HG03442 (cell line): ENCODE results near the gene FRMPD1.
"Not testable (repeated sequence)": the region's sequence is repeated elsewhere in the genome, so short reads cannot be mapped to it uniquely, and the experiment has no call there.

Experiments
- ATAC-seq: cut with Tn5 transposase; IDR thresholded peaks from one replicate; pipeline ENCODE4 v1.9.1; 2021; ENCODE audit warnings: mild to moderate bottlenecking, moderate library complexity; ENCODE audit not compliant: unreplicated experiment

FRMPD1 gene

DNA sequence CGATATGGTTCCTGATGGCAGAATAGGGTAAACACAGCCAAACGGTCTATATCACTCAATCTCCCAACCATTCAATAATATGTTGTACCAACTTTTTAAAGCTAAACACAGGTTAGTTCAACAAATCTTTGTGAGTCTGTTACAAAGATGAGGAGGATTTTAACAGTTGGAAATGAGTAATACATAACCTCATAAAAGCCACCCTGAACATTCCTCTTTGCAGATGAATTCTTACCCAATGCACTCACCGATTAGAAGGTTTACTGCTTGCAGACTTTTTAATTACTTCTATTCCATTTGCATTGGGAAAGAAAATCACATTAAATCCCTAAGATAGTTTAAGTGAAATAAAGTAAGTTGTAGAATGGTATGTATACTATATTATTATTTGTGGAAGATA is 79.5 kb downstream of the FRMPD1 start:
- no peak for ATAC-seq

DNA sequence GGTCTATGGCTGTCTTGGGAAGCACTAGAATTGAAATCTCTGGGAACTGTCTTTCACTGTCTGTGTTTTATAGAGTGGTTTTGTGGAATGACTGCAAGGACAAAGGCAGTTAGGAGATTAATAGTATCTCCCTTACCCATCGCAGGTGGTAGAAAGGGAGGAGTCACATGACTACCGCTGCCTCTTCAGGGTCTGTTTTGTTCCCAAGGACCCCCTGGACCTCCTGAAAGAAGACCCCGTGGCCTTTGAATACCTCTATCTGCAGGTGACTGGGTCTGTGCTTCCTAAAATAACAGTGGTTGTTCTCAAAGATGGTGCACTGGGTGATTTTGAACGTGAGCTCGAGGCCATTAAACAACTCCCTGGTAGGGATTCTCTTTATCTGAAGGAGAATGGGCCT is 80.1 kb downstream of the FRMPD1 start:
- ATAC-seq, result no peak

DNA sequence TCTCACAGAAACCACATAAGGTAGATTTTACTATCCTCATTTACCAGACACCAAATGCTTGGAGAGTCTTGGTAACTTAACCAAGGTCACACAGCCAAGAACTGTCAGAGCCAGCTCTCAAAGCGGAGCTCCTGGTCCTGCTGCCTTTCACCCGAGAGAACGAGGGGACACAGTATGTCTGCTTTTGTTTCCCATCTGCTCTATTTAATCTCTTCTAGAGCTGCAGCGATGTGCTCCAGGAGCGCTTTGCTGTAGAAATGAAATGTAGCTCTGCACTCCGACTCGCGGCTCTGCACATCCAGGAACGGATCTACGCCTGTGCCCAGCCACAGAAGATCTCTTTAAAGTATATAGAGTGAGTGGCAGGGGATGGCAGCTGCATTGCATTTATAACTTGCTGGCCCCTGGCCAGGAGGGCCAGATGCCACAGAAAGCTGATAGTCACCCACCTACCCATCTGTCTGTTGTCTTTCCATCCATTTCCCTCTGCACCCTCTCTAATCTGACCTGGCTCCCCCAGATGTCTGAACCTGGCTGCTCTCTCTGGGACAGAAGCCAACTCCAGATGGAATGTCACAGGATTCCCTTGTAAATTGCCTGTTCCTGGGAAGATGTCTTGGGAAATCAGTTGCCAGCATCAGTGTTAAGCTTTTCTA is 81.5 kb downstream of the FRMPD1 start:
- ATAC-seq, result no peak

DNA sequence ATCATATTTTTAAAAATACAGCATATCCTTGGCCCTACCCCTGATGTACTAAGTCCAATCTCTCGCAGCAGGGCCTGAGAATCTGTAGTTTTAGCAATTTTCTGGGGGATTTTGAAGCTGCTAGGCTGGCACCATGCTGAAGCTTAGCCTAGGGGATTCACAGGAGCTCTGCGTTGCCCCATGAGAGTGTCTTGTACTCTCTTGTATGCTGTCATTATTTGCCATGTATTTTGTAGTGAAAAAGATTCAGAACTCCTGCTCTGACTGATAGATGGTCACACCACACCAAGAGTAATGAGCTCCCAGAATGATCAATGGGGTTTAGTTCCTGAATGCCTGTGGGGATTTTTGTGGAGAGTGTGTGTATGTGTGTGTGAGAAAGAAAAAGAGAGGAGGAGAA is 82.2 kb downstream of the FRMPD1 start:
- ATAC-seq, result no peak

DNA sequence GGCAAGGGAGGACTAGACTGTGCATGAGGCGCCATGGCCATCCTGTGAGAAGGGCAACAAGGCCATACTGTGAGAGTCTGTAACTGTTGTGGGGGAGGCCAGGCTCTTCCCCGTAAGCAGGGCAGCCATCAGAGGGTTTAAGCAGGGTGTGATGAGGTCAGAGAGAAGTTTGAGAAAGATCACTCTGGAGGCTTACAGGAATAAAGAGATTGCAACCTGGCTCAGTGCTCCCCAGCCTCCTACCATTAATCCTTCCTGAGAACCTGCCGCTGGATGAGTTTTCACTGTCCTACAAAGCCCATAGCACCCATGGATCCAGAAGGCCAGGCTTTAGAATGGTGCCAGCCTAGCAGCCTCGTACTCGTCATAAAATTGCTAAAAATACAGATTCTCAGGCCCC is 88.5 kb downstream of the FRMPD1 start:
- ATAC-seq, result no peak

DNA sequence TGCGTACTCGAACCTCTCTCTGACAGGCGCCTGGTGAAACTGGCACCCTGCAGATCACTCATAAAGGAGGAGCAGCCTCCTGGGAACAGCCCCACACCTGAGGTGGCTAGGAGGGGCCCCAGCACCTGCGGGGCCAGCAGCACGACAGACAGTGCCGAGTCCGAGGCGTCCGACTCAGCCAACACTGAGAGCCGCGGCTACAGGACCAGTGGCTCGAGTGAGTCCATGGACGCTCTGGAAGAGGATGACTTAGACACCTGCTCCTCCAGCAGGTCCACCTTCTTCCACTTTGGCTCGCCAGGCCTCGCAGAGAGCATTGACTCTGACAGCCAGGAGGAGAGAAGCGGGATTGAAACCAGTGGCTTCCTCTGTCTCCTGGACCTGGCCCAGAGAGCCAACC is 89.4 kb downstream of the FRMPD1 start:
- no peak for ATAC-seq

DNA sequence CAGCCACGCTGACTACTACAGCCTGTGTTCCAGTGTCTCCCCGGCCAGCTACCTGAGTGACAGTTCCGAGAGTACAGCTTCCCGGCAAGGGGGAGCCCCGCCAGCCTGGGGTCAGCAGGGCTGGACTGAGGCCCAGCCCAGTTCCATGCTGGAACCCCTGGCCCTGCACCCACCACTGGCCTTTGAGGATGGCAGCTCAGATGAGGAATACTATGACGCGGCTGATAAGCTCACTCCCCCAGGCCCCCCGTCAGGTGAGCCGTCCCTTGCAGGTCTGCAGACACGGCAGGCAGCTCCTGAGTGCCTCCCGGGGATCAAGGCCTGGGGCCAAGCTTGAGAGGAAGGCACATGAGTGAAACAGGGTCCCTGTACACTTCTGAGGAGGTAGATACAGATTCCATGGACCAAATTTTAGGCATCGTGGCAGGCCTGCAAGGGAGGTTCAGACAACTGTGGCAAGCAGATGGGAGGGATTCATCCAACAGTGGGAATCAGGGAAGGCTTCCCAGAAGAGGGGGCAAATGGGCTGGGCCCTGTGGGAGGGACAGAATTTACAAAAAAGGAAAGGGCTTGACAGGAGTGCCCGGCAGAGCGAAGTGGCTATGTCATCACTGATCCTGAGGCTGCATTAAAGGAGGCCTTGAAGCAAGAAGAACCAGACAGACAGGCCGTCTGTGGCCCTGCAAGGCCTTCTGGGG is 90.0 kb downstream of the FRMPD1 start:
- no peak for ATAC-seq

DNA sequence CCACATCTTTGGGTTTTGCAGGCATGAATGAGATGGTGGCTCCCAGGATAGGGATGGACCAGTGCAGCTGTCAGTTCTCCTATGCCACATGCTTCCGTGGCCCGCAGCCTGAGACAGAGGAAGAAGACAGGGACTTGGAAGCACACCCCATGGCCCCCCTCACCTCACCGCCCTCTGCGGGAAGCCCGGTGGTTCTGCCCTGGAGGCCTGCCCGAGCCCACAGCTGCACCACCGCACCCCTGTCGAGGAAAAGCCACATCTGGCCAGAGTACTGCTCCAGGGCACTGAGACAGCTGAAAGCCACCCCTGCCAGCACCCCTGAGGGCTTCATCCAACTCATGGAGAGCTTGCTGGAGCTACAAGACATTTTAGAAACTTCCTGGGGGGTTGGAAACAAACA is 95.2 kb downstream of the FRMPD1 start:
- no peak for ATAC-seq

DNA sequence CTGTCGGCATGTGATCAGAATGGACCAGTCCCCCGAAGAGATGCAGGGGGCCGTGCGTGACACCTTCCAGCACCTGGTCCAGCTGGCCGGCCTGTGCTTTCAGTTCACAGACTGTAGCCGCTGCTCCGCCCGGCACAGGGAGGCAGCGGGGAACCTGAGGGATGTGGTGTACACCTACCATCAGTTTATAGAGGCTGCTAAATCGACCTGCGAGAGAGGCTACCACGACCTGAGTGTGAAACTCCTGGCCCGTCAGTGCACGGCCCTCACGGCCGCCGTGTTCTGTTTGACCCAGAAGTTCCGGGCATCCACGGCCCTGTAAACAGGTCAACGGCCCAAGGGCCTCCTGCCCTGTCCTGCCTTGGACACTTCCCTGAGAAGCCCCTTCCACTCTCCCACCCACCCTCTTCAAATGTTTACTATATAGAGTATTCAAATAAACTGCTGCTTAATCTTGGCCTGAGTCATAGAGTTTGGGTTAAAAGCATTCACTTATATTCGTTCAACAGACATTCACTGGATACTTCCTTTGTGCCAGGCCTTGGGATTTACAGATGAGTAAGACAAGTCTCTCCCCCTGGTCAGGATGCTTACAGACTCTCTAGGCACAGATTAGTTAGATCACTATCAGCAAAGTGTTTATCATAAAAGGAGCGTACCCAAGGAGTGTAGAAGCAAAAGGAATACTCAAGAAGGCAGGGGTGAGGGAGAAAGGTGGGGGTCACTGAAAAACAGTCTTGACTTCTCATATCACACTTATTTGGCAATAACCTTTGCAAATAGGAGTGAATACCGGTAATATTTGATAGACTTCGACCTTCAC is 95.9 kb downstream of the FRMPD1 start:
- no peak for ATAC-seq

DNA sequence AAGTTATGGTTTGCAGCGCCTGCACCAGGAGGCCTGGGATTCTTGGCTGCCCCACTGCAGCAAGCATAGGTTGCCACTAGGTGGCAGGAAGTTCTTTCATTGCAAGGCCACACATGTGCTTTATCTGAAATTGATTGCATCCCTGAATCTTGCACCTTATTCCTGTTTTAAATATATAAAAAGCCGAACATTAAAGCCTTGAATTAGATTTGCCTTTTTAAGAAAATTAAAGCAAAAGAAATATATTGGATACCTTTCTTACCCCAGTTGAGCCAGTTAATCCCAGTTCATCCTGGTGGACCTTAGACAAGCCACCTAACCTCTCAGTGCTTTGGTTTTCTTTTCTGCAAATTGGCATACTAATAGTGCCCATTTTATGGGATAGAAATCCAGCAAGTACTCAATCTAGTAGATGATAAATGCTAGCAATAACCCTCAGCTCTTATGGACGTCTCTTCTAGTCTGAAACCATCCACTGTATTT is 96.6 kb downstream of the FRMPD1 start:
- ATAC-seq, result no peak

DNA sequence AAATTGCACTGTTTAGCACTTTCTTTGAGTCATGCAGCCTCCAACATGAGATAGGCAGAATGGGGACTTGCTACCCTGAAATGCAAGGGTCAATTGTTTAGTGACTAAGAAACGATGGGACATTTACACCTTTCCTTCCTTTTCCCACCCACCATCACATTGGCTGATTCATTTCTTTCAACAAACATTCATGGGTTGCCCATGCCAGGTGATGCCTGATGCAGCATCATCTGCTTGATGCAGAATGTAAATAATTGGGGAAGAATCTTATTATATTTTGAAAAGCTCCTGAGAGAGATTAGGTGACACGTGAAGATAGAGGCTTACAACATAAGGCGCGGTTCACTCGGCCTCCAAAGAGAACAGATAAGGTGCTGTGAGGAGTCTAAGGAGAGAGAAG is 98.4 kb downstream of the FRMPD1 start:
- ATAC-seq, result no peak

DNA sequence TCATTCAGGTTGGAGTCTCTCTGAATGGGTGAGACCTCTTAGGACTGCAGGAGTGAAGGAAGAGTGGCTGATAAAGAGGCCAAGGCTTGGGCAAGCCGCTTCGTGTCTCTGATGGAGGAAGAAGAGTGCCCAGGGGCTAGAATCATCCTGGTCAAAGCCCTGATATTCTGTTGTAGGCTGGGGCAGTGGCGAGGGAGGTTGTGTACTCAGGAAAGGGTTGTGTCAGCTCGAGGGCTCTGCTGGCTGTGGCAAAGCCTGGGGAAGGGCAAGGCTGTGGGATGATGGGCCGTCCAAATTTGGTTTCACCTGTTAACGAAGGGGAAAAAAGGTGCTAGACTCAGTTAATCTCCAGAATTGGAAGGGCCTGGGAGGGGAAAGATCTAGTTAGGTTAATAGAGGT is 100.4 kb downstream of the FRMPD1 start:
- ATAC-seq, result no peak

DNA sequence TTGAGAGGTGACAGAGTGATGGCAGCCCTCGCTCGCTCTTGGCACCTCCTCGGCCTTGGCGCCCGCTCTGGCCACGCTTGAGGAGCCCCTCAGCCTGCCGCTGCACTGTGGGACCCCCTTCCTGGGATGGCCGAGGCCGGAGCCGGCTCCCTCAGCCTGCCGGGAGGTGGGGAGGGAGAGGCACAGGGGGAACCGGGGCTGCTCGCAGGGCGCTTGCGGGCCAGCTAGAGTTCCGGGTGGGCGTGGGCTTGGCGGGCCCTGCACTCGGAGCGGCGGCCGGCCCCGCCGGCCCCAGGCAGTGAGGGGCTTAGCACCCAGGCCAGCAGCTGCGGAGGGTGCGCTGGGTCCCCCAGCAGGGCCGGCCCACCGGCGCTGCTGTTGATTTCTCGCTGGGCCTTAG is 101.0 kb downstream of the FRMPD1 start:
- ATAC-seq, result not testable (repeated sequence)

DNA sequence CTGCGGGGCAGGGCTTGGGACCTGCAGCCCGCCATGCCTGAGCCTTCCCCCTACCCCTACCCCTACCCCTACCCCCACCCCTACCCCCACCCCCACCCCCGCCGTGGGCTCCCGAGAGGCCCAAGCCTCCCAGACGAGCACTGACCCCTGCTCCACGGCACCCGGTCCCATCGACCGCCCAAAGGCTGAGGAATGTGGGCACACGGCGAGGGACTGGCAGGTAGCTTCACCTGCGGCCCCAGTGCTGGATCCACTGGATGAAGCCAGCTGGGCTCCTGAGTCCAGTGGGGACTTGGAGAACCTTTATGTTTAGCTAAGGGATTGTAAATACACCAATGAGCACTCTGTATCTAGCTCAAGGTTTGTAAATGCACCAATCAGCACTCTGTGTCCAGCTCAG is 101.4 kb downstream of the FRMPD1 start:
- ATAC-seq, result not testable (repeated sequence)

DNA sequence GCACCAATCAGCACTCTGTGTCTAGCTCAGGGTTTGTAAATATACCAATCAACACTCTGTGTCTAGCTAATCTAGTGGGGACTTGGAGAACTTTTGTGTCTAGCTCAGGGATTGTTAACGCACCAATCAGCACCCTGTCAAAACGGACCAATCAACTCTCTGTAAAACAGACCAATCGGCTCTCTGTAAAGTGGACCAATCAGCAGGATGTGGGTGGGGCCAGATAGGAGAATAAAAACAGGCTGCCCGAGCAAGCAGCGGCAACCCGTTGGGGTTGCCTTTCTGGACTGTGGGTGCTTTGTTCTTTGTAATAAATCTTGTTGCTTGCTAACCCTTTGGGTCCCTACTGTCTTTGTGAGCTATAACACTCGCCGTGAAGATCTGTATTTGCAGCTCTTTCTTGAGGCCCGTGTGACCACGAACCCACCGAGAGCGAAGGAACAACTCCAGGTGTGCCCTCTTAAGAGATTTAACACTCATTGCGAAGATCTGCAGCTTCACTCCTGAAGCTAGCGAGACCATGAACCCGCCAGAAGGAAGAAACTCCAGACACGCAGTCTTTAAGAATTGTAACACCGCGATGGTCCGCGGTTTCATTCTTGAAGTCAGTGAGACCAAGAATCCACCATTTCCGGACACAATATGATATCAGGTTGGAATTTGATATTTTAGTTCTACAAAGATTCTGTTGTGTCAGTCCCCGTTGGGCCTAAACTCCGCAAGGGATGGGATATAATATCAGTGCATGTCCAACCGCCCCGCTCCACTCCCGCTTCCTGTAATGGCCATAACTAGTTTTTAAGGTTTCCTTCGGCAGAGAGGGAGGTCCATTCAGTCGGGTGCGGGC is 102.1 kb downstream of the FRMPD1 start:
- ATAC-seq, result no peak

DNA sequence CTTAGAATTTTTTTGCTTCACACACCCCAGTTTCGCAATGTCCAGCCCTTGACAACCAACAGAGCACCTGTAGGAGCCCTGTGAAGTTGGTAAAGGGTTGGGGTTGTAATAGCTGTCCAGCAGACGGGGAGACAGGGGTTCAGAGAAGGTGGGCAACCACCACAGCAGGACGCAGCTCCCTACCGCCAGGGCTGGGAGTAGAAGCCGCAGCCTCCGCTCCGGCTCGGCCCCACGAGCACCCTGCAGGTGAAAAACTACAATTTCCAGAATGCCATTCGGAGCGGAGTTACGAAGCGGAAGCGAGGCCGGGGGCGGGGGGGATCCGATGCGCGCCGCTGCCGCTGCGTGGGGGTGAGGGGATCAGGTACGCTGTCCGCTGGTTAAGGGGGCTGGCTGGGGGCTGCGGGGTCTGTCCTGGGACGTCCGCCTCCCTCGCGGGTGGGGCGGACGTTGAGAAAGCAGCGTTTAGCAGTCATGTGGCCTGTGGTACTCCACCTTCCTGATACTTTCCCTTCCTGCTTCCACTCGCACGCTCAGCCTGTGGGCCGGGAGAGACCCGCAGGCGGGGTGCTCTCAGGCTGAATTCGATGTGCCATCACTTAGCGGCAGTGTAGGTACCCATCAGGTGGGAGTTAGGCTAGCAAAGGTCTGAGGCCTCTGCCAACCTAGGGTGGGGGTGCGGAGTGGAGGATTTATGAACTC is 102.9 kb downstream of the FRMPD1 start, which contains the start of gene TRMT10B:
TSS of gene TRMT10B (plus strand) at position 317 of the 702 bp plus-strand sequence. CDS start 8,127 bp downstream, outside the sequence.
- peak; percentile 86 for ATAC-seq

DNA sequence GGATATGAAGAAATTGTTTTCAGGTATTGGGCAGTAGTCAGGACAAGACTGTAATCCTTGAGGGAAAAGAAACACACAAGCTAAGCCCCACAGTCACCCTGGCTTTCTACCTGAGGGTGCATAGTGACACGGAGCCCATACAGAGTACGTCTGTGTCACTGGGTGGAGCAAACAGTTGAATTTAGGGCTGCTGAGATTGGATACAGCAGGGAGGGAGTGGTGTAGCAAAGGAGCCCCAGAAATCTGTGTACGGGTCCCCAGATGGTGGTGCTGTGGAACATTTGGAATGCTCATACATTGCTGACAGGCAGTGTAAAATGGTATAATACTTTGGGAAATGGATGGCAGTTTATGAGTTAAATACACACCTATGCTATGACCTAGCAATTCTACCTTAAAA is 108.0 kb downstream of the FRMPD1 start:
- ATAC-seq, result no peak

DNA sequence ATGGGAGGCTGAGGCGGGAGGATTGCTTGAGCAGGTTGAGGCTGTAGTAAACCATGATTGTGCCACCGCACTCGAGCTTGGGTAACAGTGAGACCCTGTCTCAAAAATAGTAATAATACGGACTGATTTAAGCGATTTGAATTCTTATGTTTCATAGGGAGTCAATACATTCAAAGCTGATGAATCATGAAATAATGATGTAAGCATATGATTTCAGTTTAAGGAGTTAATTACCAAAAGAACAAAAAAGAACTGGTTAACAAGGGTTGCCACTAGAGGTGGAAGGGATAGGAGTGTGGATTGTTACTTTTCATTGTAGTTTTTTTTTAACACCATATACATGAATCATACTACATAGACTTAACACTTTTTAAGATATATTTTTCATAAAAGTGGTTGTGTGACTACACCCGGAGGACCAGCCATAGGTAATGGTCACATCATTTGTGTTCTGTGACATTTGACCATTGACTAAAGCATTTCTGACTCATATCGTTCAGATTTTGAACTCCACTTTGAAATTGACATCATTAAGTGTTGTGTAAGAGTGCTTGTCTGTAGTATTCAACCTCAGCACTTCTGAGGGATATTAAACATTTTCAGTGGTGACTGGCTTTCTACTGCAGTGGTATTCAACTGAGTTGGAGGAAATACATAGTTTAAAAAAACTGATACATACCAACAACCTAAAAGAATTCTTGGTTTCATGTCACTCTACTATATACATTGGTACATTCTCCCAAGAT is 109.8 kb downstream of the FRMPD1 start:
- no peak for ATAC-seq

DNA sequence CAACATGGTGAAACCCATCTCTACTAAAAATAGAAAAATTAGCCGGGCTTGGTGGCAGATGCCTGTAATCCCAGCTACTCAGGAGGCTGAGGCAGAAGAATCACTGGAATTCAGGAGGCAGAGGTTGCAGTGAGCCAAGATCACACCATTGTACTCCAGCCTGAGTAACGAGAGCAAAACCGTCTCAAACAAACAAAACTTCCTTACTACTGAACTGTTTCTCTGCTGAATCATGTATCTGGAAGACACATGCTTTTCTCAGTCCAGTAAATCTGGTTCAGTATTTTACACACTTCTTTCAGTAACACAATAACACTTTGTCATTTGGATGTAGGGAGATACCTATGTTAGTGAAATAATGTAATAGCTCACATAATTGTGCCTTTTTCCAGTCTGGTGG is 110.8 kb downstream of the FRMPD1 start:
- no peak for ATAC-seq
